Measurements from ENCODE around the gene NDST3. TPM values are rescaled to one million over a fixed set of nuclear protein-coding genes. Genes with fewer than 3 reads are reported as not detected.

The NDST3 gene
- total RNA-seq, result not detected

- Mint-ChIP-seq H3K27me3 (peaks cover 50% of the 10 kb centered on the region), H3K9me3 (no peaks in the 10 kb centered on the region), H3K4me3 (peak within 1 kb of the TSS; percentile 51), H3K4me1 (peaks cover 6% of the 10 kb centered on the region), H3K27ac (no peak within 1 kb of the TSS), H3K36me3 (no peaks in the 10 kb centered on the region)
- POLR2A ChIA-PET, result no interaction called here
- ATAC-seq (ENCODE audit: low read depth) (no peak), DNase-seq (no peak)
Measured at GRCh38 chr4:118034053-118034785, at the start of gene NDST3. Gene NDST3, plus strand, starts transcription at chr4:118034486. Its CDS starts 19,425 bp downstream, at chr4:118053911.

DNA sequence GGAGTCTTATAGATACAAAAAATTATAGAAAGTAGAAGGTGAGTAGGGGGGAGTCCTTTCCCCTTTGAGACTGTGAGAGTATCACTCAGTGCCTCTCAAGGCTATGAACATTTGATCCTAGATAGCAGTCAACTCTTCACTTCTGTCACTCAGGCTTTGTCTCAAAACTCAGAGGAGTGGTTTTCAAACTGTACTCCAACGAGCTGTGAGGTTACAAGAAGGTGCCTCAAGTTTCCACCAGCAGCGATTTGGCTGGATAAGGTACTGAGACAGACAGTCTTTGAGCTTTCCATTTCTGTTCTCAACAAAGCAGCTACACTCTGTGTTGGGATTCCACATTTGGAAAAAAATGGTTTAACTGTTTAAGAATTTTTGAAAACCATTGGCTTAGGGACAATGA lies 48.0 kb upstream of the NDST3 start:
- Mint-ChIP-seq H3K4me1 (peaks cover 3% of the 10 kb centered on the region), H3K27ac (no peak overlapping the region), H3K4me3 (no peak overlapping the region), H3K36me3 (no peaks in the 10 kb centered on the region), H3K9me3 (peaks cover 1% of the 10 kb centered on the region), H3K27me3 (peaks cover 2% of the 10 kb centered on the region)
- DNase-seq, result no peak
- POLR2A ChIA-PET, result no interaction called here
- ATAC-seq (ENCODE audit: low read depth), result no peak

GRCh38 chr4:117987464-117987863 lies 46.8 kb upstream of the NDST3 start:
- H3K4me1 Mint-ChIP-seq, result peaks cover 3% of the 10 kb centered on the region
- no peak overlapping the region for H3K4me3 Mint-ChIP-seq
- no peak for ATAC-seq (ENCODE audit: low read depth)
- no peak overlapping the region for H3K27ac Mint-ChIP-seq
- H3K36me3 Mint-ChIP-seq, result no peaks in the 10 kb centered on the region
- peaks cover 1% of the 10 kb centered on the region for H3K9me3 Mint-ChIP-seq
- DNase-seq, result no peak
- POLR2A ChIA-PET, result no interaction called here
- peaks cover 2% of the 10 kb centered on the region for H3K27me3 Mint-ChIP-seq

DNA sequence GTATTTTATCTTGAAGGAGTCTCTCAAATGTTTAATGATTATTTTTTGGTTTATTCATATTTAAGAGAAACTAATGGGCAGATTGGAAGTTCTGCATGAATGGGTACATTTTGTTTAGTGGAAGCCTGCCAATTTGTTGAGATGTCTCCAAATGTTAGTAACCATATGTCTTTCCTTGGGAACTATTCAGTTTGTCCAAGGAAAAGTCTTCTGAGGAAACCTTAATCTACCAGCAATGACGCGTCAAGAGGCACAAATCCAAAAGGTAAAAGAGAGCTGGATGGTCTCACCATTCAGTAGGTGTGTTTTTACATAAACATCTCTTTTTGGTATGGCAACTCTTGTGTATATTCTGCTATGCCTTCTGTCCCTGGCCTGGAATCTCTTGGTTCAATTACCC lies 37.4 kb upstream of the NDST3 start:
- Mint-ChIP-seq H3K4me1 (no peaks in the 10 kb centered on the region), H3K9me3 (no peaks in the 10 kb centered on the region), H3K4me3 (no peak overlapping the region), H3K36me3 (no peaks in the 10 kb centered on the region), H3K27ac (no peak overlapping the region), H3K27me3 (no peaks in the 10 kb centered on the region)
- DNase-seq, result no peak
- POLR2A ChIA-PET, result no interaction called here
- no peak for ATAC-seq (ENCODE audit: low read depth)

- Mint-ChIP-seq H3K27ac (no peak overlapping the region), H3K27me3 (no peaks in the 10 kb centered on the region), H3K4me3 (no peak overlapping the region), H3K36me3 (no peaks in the 10 kb centered on the region), H3K4me1 (no peaks in the 10 kb centered on the region), H3K9me3 (no peaks in the 10 kb centered on the region)
- ATAC-seq (ENCODE audit: low read depth) (no peak), DNase-seq (no peak)
- POLR2A ChIA-PET, result no interaction called here
Measured at GRCh38 chr4:118004088-118004487, 30.2 kb upstream of the NDST3 start.

- POLR2A ChIA-PET, result no interaction called here
- DNase-seq (no peak), ATAC-seq (ENCODE audit: low read depth) (no peak)
- Mint-ChIP-seq H3K27me3 (no peaks in the 10 kb centered on the region), H3K27ac (no peak overlapping the region), H3K36me3 (no peaks in the 10 kb centered on the region), H3K9me3 (no peaks in the 10 kb centered on the region), H3K4me1 (no peaks in the 10 kb centered on the region), H3K4me3 (no peak overlapping the region)
Measured at GRCh38 chr4:118005883-118006282, 28.4 kb upstream of the NDST3 start.

DNA sequence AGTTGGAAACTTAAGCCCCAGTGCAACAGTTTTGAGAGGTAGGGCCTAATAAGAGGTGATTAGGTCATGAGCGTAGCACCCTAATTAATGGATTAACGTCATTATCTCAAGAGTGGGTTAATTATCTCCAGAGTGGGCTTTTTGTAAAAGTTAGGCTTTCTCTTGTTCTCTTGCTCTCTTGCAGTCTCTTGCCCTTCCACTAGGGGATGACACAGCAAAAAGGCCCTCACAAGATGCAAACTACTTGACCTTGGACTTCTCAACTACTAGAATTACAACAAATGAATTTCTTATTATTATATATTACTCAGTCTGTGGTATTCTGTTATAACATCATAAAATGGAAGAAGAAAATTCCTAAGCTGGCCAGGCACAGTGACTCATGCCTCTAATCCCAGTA lies 22.1 kb upstream of the NDST3 start:
- POLR2A ChIA-PET, result no interaction called here
- Mint-ChIP-seq H3K27ac (no peak overlapping the region), H3K4me1 (no peaks in the 10 kb centered on the region), H3K4me3 (no peak overlapping the region), H3K9me3 (no peaks in the 10 kb centered on the region), H3K27me3 (peaks cover 3% of the 10 kb centered on the region), H3K36me3 (no peaks in the 10 kb centered on the region)
- no peak for ATAC-seq (ENCODE audit: low read depth)
- no peak for DNase-seq

- H3K4me3 Mint-ChIP-seq, result no peak overlapping the region
- H3K27ac Mint-ChIP-seq, result no peak overlapping the region
- POLR2A ChIA-PET, result no interaction called here
- no peak for DNase-seq
- H3K9me3 Mint-ChIP-seq, result no peaks in the 10 kb centered on the region
- H3K36me3 Mint-ChIP-seq, result no peaks in the 10 kb centered on the region
- H3K4me1 Mint-ChIP-seq, result no peaks in the 10 kb centered on the region
- H3K27me3 Mint-ChIP-seq, result peaks cover 3% of the 10 kb centered on the region
- ATAC-seq (ENCODE audit: low read depth), result no peak
Measured at GRCh38 chr4:118014831-118015230, 19.5 kb upstream of the NDST3 start.

- POLR2A ChIA-PET, result no interaction called here
- DNase-seq, result no peak
Measured at GRCh38 chr4:118018381-118019145, 15.7 kb upstream of the NDST3 start.

GRCh38 chr4:118026806-118027205 lies 7.5 kb upstream of the NDST3 start:
- H3K9me3 Mint-ChIP-seq, result no peaks in the 10 kb centered on the region
- H3K4me3 Mint-ChIP-seq, result no peak overlapping the region
- POLR2A ChIA-PET, result no interaction called here
- H3K36me3 Mint-ChIP-seq, result no peaks in the 10 kb centered on the region
- peaks cover 13% of the 10 kb centered on the region for H3K27me3 Mint-ChIP-seq
- H3K4me1 Mint-ChIP-seq, result peaks cover 2% of the 10 kb centered on the region
- DNase-seq (no peak), ATAC-seq (ENCODE audit: low read depth) (no peak)
- no peak overlapping the region for H3K27ac Mint-ChIP-seq

More at GRCh38 chr4:118018381-118019145, 15.7 kb upstream of the NDST3 start:
- Mint-ChIP-seq H3K36me3 (no peaks in the 10 kb centered on the region), H3K4me3 (no peak overlapping the region), H3K27me3 (peaks cover 3% of the 10 kb centered on the region), H3K4me1 (no peaks in the 10 kb centered on the region), H3K27ac (no peak overlapping the region), H3K9me3 (no peaks in the 10 kb centered on the region)
- no peak for ATAC-seq (ENCODE audit: low read depth)

DNA sequence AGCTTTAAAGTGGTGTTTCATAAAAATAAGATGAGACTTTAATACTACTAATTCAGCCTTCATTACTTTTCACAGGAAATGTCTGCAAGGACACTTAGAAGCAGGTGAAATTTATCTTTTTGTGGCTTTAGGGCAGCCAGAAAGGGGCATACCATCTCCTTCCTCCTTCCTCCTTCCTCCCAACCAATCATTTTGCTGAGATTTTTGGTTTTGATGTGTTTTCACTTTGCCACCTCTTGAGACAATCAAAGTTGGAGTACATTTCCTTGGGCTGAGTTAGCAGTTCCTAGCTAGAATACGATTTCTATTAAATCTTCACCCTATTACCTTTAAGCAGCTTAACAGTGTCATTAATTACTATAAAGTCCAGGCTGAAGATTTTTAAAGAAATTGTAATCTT lies 5.1 kb upstream of the NDST3 start:
- peaks cover 31% of the 10 kb centered on the region for H3K27me3 Mint-ChIP-seq
- H3K27ac Mint-ChIP-seq, result no peak overlapping the region
- POLR2A ChIA-PET, result no interaction called here
- no peaks in the 10 kb centered on the region for H3K9me3 Mint-ChIP-seq
- H3K36me3 Mint-ChIP-seq, result no peaks in the 10 kb centered on the region
- H3K4me3 Mint-ChIP-seq, result no peak overlapping the region
- ATAC-seq (ENCODE audit: low read depth) (no peak), DNase-seq (no peak)
- H3K4me1 Mint-ChIP-seq, result peaks cover 5% of the 10 kb centered on the region

DNA sequence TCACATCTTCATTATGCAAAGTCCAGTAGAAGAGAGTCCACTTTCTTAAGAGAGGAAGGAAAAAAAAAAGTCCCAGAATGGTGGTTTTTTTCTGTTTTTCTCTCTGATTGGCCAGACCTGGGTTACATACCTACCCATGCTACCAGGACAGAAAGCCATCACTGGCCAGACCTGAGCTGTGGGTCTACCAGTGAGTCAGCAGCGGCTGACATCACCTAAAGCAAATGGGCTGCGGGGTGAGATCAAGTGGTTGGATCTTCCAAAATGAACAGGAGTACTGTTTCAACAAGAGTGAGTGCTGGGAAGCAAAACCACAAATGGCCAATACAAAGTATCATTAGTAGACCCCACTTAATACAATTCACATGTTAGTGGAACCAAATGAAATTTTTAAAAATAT lies 1.6 kb upstream of the NDST3 start:
- POLR2A ChIA-PET, result no interaction called here
- no peaks in the 10 kb centered on the region for H3K36me3 Mint-ChIP-seq
- DNase-seq (no peak), ATAC-seq (ENCODE audit: low read depth) (no peak)
- H3K27me3 Mint-ChIP-seq, result peaks cover 52% of the 10 kb centered on the region
- no peak overlapping the region for H3K27ac Mint-ChIP-seq
- H3K4me3 Mint-ChIP-seq, result peak overlapping the region; percentile 15
- H3K4me1 Mint-ChIP-seq, result peaks cover 7% of the 10 kb centered on the region
- H3K9me3 Mint-ChIP-seq, result no peaks in the 10 kb centered on the region

GRCh38 chr4:118033148-118034052 lies 886 bp upstream of the NDST3 start:
- H3K4me3 Mint-ChIP-seq, result peak overlapping the region; percentile 67

More at GRCh38 chr4:118033148-118034052, 886 bp upstream of the NDST3 start:
- H3K4me1 Mint-ChIP-seq, result peaks cover 7% of the 10 kb centered on the region
- peak; percentile 52 for ATAC-seq (ENCODE audit: low read depth)
- no peaks in the 10 kb centered on the region for H3K36me3 Mint-ChIP-seq
- H3K27ac Mint-ChIP-seq, result no peak overlapping the region
- DNase-seq, result peak; percentile 30
- no peaks in the 10 kb centered on the region for H3K9me3 Mint-ChIP-seq
- POLR2A ChIA-PET, result no interaction called here
- H3K27me3 Mint-ChIP-seq, result peaks cover 50% of the 10 kb centered on the region
